Posterior cingulate gyrus (tissue), 11 donors: Measurements from ENCODE around the gene PPA1.
"Not testable (repeated sequence)": the region's sequence is repeated elsewhere in the genome, so short reads cannot be mapped to it uniquely, and the experiment has no call there.

Experiments used
- DNase-seq, 10 donors: peaks; one replicate each; pipeline versions ENCODE4 v3.0.0 to v3.0.0-alpha.2; 2020 to 2021; ENCODE audit warnings: mixed read lengths in 3 of 10
- intact Hi-C: fragments of 100-400 bp; cut with DNase I; formaldehyde crosslinking; loops from one replicate; pipeline ENCODE4 v1.15.1; 2023

Gene PPA1

GRCh38 chr10:70178139-70178725 lies 55.0 kb downstream of the PPA1 start:
- intact Hi-C loops, result no loop called here
- DNase-seq, result no peak

DNA sequence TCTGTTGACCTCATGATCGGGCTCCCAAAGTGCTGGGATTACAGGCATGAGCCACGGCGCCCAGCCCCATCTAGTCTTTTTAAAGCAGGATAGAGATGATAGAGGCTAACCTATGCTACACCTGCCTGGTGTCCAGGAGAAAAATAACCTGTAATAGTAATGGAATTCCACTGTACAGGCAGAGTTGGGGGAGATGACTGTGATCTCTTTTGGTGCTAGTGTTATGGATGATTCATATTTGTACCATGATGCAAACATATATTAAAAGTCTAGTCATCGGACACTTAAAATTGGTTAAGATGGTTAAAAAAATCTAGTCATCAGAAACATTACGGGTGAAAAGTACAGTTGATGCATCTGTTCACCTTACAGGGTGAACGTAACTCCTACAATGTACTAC lies 56.8 kb downstream of the PPA1 start:
- intact Hi-C loops, result no loop called here

DNA sequence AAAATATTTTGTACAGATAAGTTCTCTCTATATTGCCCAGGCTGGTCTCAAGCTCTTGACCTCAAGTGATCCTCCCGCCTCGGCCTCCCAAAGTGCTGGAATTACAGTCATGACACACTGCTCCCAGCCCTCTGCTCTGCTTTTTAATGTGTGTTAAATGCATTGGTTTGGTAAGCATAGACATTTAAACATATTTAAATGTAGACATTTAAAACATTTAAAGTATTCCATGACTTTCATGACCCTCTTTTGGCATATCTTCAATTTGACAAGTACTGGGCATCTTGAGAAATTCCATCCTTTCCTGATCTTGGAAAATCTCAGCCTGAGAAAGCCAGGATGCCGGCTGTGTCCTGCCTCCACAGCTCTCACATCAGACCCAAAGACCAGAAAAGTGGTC lies 57.7 kb downstream of the PPA1 start:
- intact Hi-C loops, result no loop called here
- no peak for DNase-seq

More for the DNA sequence above, 56.8 kb downstream of the PPA1 start:
- no peak for DNase-seq

DNA sequence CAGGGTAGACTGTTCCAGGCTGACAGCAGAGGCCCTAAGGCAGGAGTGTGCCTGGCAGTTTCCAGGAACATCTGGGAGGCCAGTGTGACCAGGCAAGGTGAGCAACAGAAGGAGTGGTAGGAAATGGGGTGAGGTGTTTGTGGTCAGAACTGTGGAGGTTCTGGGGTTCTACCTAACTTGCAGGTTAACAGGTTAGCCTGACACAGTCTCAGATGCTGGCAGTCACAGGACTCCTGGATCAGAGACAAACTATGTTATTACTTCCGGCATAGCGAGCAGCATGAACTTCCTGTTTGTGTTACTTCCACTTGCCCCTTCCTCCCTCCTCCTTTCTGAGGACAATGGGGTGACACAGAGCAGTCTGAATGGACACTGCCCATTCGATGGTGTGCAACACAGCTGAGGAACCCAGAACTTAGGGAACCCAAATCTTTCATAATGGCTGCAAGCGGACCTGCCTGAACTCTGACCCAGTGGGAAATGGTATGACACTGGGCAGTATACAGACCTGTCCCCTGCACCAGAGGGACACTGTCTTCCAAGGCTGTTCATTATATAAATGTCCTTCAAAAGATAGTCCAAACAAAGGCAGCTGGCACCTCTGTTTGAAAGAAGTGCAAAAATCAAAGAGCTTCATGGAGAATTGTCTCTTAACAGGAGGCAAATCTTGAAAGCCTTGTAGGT lies 59.0 kb downstream of the PPA1 start:
- no peak for DNase-seq

GRCh38 chr10:70169649-70170364 lies 63.4 kb downstream of the PPA1 start:
- intact Hi-C loops, result loop anchor here (2.0 kb wide), 1 partner anchor 23 kb away; the partner anchor contains the start of gene TYSND1
- DNase-seq, result peak in 2 of 10 donors; percentile 32 to 79

More for the DNA sequence above, 59.0 kb downstream of the PPA1 start:
- intact Hi-C loops, result no loop called here

DNA sequence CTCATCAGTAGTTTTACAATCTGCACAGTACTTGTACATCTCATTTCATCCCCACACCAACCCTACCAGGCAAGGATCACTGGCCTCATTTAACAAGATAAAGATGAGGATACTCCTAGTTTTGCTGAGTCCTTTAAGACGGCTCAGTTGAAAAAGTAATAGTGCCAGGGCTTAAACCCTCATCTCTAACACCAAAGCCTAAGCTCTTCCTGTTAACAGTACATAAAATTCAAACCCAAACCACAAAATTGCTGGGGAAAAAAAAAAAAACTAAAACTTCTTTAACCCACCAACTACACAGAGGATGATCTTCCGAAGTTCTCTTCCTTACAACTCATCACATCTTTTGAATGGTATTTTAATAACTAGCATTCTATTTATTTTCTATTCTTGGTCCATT lies 64.2 kb downstream of the PPA1 start:
- DNase-seq, result no peak
- intact Hi-C loops, result no loop called here

DNA sequence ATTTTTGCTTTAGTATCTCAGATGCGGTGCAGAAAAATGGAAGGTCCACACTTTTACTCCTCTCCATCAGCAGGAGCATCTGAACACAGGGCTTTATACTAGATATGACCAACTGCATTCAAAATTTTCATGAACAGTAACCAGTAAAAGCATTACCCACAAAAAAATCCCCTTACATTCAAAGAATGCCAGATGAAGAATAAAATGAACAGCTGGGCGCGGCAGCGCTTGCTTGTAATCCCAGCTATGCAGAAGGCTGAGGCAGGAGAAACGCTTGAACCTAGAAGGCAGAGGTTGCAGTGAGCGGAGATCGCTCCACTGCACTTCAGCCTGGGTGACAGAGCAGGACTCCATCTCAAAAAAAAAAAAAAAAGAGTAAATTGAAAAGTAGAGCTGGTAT lies 66.0 kb downstream of the PPA1 start:
- intact Hi-C loops, result no loop called here
- DNase-seq, result no peak

GRCh38 chr10:70166394-70166793 lies 66.8 kb downstream of the PPA1 start:
- intact Hi-C loops, result no loop called here

DNA sequence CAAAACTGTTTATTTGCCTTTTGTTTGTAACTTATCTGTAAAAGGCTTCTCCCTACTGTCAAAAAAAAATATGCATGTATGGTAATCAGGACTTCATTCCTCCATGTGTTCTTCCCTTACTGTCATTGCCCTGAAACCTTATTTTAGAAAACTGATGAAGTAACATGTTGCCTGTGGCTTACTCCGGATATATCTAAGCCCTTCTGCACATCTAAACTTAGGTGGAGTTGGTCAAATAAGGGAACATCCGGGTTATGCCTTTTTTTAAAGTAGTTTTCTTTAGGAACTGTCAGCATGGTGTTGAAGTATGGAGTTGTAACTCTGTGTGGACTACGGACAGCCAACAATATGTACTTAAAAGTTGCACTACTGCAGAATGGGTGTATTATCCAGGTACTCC lies 69.1 kb downstream of the PPA1 start:
- intact Hi-C loops, result no loop called here
- DNase-seq, result no peak

More at GRCh38 chr10:70166394-70166793, 66.8 kb downstream of the PPA1 start:
- no peak for DNase-seq

DNA sequence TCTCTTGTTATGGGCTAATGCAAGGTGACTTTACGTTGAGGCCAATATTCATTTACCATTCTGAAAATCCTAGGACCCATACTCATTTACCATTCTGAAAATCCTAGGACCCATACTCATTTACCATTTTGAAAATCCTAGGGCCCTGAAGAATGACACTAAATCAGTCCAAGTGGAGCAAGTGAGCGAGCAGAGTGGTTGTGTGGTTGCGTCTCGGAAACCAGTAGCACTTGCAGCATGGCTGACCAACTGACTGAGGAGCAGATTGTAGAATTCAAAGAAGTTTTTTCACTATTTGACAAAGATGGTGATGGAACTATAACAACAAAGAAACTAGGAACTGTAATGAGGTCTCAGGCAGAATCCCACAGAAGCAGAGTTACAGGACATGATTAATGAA lies 69.8 kb downstream of the PPA1 start:
- intact Hi-C loops, result no loop called here
- no peak for DNase-seq

DNA sequence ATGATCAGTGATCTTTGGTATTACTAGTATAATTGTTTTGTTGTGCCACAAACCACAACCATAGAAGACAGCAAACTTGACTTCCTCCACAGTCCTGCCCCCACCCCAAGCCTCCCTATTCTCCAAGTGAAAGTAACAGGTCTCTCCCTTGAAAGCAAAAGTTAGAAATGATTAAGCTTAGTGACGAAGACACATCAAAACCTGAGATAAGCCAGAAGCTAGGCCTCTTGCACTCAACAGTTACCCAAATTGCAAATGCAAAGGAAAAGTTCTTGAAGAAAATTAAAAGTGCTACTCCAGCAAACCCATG lies 70.4 kb downstream of the PPA1 start:
- intact Hi-C loops, result no loop called here
- no peak for DNase-seq

GRCh38 chr10:70162151-70162891 lies 70.9 kb downstream of the PPA1 start:
- intact Hi-C loops, result no loop called here

DNA sequence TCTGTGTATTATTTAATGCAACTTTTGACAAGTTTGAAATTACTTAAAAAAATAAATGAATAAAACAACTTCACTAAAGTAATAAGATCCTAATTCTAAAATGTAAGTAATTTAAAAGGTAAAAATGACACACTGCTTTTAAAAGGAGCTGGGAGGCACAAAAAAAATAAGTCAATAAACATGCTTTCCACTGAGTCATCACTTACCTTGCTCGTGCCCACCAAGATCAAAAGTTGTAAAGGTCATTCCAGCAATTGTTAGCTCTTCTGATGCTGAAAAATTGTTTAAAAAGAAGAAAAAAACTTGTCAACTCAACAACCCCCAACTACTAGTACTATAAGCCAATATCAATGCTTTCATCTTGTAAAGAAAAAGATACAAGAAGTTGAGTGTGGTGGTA lies 72.4 kb downstream of the PPA1 start:
- no peak for DNase-seq
- intact Hi-C loops, result no loop called here

More at GRCh38 chr10:70162151-70162891, 70.9 kb downstream of the PPA1 start:
- no peak for DNase-seq

GRCh38 chr10:70159366-70159765 lies 73.9 kb downstream of the PPA1 start:
- intact Hi-C loops, result not testable (repeated sequence)

GRCh38 chr10:70158113-70158512 lies 75.1 kb downstream of the PPA1 start:
- DNase-seq, result no peak
- intact Hi-C loops, result no loop called here

More at GRCh38 chr10:70159366-70159765, 73.9 kb downstream of the PPA1 start:
- not testable (repeated sequence) for DNase-seq

GRCh38 chr10:70155255-70155838 lies 77.9 kb downstream of the PPA1 start:
- intact Hi-C loops, result no loop called here
- no peak for DNase-seq
